Measurements from ENCODE around the gene MYH9.

MYH9 gene

GRCh38 chr22:36288571-36289405 lies 99.0 kb downstream of the MYH9 start:
- peaks cover 0 to 49% (median 34%) of the 10 kb centered on the region in 10 experiments; a peak in 17 of 20 replicates for H3K4me1 ChIP-seq

GRCh38 chr22:36287881-36288515 lies 99.8 kb downstream of the MYH9 start:
- peaks cover 85 to 97% (median 93%) of the 10 kb centered on the region in 11 experiments for H3K36me3 ChIP-seq
- H3K27me3 ChIP-seq: no peaks in the 10 kb centered on the region
- no peak overlapping the region for H3K9ac ChIP-seq
- H4K20me1 ChIP-seq: peaks cover 57 to 95% (median 85%) of the 10 kb centered on the region in 11 experiments; a peak in 21 of 22 replicates
- no peak overlapping the region; a peak in 2 of 22 replicates for H3K27ac ChIP-seq
- no peak for TF ChIP-seq Cebpa-rat (IDR thresholded peaks at IDR 0.05)
- peak overlapping the region in 7 of 11 experiments; percentile 30 to 72 (median 64); a peak in 13 of 22 replicates for H3K4me2 ChIP-seq
- H3K9me3 ChIP-seq (replicated peaks in 1 of 11): peaks cover 0 to 24% (median 16%) of the 10 kb centered on the region in 11 experiments; a peak in 19 of 22 replicates
- peaks cover 0 to 45% (median 34%) of the 10 kb centered on the region in 10 experiments; a peak in 17 of 20 replicates for H3K4me1 ChIP-seq
- no peak overlapping the region for H3K4me3 ChIP-seq

More at GRCh38 chr22:36288571-36289405, 99.0 kb downstream of the MYH9 start:
- no peak for TF ChIP-seq Cebpa-rat (IDR thresholded peaks at IDR 0.05)
- no peaks in the 10 kb centered on the region for H3K27me3 ChIP-seq
- H3K36me3 ChIP-seq: peaks cover 85 to 97% (median 93%) of the 10 kb centered on the region in 11 experiments
- peak overlapping the region in 9 of 11 experiments; percentile 12 to 72 (median 49); a peak in 16 of 22 replicates for H3K4me2 ChIP-seq
- H3K4me3 ChIP-seq: no peak overlapping the region; a peak in 2 of 20 replicates
- H3K9ac ChIP-seq: 0 out of 22 replicates have a peak overlapping the region, but pooled peaks of 4 of the 11 experiments have one; percentile 4 to 44 (median 15)
- peaks cover 0 to 32% (median 24%) of the 10 kb centered on the region in 11 experiments; a peak in 19 of 22 replicates for H3K9me3 ChIP-seq (replicated peaks in 1 of 11)
- peaks cover 55 to 95% (median 85%) of the 10 kb centered on the region in 11 experiments; a peak in 21 of 22 replicates for H4K20me1 ChIP-seq
- H3K27ac ChIP-seq: peak overlapping the region in 4 of 11 experiments; percentile 18 to 56 (median 27); a peak in 2 of 22 replicates

DNA sequence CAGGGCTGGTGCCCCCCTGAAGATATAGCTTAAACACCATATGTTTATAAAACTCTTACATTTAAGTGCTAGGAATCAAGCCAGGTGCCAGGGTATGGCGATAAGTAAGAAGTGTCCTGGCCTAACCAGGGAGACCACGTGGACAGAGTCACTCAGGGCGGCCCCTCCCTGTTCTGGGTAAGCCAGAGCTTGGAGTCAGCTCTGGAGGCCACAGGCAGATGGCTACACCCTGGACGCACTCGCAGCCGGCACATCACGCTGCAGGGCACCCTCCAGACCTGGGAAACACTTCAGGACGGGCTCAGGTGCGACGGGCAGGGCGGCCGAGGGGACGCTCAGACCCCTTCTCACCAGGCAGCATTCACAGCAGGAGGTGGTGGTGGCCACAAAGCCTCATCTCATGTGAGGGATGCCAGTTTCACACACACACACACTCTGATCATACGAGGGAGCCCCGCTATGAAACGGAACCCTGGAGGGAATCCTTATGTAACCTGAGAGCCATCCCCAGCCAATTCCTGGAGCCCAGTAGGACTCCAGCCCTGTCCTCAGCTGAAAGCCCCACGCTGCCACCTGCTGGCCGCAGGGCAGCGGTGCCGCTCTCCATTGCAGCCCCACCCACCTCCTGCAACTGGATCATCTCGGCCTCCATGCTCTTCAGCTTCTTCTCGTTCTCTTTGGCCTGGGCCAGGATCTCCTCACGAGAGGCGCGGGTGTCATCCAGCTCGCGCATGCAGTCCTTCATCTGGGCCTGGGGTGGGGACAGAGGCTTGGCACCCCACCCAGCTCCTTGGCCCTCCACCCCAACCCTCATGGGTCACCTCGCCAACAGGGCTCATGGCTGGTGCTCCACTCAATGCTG lies 101.4 kb downstream of the MYH9 start:
- Histone ChIP-seq H3K27ac (peak overlapping the region in 5 of 11 experiments; percentile 13 to 44 (median 26); a peak in 5 of 22 replicates), H4K20me1 (peaks cover 43 to 95% (median 87%) of the 10 kb centered on the region in 11 experiments; a peak in 21 of 22 replicates), H3K9me3 (replicated peaks in 1 of 11) (peaks cover 0 to 7% (median 0%) of the 10 kb centered on the region in 11 experiments; a peak in 4 of 22 replicates), H3K36me3 (peaks cover 86 to 97% (median 93%) of the 10 kb centered on the region in 11 experiments), H3K27me3 (no peaks in the 10 kb centered on the region), H3K4me3 (no peak overlapping the region), H3K9ac (peak overlapping the region in 2 of 11 experiments; percentile 3 to 40; a peak in 1 of 22 replicates), H3K4me2 (peak overlapping the region in 5 of 11 experiments; percentile 19 to 72 (median 67); a peak in 5 of 22 replicates), H3K4me1 (peaks cover 0 to 48% (median 35%) of the 10 kb centered on the region in 10 experiments; a peak in 17 of 20 replicates)
- TF ChIP-seq Cebpa-rat (IDR thresholded peaks at IDR 0.05): no peak

- H3K36me3 ChIP-seq: peaks cover 91 to 100% (median 98%) of the 10 kb centered on the region in 11 experiments
- H3K27ac ChIP-seq: 0 out of 22 replicates have a peak overlapping the region, but pooled peaks of 1 of the 11 experiments have one; percentile 26
- TF ChIP-seq Cebpa-rat (IDR thresholded peaks at IDR 0.05): no peak
- peaks cover 6 to 56% (median 39%) of the 10 kb centered on the region in 10 experiments; a peak in 19 of 20 replicates for H3K4me1 ChIP-seq
- H3K27me3 ChIP-seq: no peaks in the 10 kb centered on the region
- no peak overlapping the region; a peak in 1 of 22 replicates for H3K9ac ChIP-seq
- peaks cover 0 to 2% (median 0%) of the 10 kb centered on the region in 11 experiments; a peak in 3 of 22 replicates for H3K9me3 ChIP-seq (replicated peaks in 1 of 11)
- peaks cover 43 to 100% (median 95%) of the 10 kb centered on the region in 11 experiments; a peak in 21 of 22 replicates for H4K20me1 ChIP-seq
- H3K4me2 ChIP-seq: no peak overlapping the region
- no peak overlapping the region for H3K4me3 ChIP-seq
Measured at GRCh38 chr22:36285545-36285944, 102.2 kb downstream of the MYH9 start.

GRCh38 chr22:36285017-36285416 lies 102.8 kb downstream of the MYH9 start:
- H4K20me1 ChIP-seq: peaks cover 43 to 100% (median 100%) of the 10 kb centered on the region in 11 experiments; a peak in 21 of 22 replicates
- no peaks in the 10 kb centered on the region for H3K27me3 ChIP-seq
- H3K27ac ChIP-seq: no peak overlapping the region
- TF ChIP-seq Cebpa-rat (IDR thresholded peaks at IDR 0.05): no peak
- no peaks in the 10 kb centered on the region for H3K9me3 ChIP-seq (replicated peaks in 1 of 11)
- no peak overlapping the region for H3K4me2 ChIP-seq
- peaks cover 91 to 100% (median 100%) of the 10 kb centered on the region in 11 experiments for H3K36me3 ChIP-seq
- H3K4me3 ChIP-seq: no peak overlapping the region
- no peak overlapping the region; a peak in 1 of 22 replicates for H3K9ac ChIP-seq
- H3K4me1 ChIP-seq: peaks cover 7 to 61% (median 42%) of the 10 kb centered on the region in 10 experiments

DNA sequence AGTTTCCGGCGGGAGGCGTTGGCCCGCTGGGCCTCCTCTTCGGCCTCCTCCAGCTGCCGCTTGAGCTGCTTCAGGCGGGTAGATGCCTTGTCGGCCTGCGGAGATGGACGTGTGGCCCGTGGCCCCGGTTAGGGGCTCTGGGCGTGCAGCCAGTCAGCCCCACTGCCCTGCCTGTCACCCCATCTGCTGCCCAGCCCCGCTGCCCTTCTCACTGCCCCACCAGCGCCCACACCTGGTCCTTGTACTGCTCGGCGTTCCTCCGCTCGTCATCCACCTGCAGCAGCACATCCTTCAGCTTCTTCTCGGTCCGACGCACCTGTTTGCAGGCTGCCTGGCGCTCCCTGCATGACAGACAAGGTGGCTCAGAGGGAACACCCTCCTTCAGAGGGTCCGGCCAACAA lies 103.6 kb downstream of the MYH9 start:
- TF ChIP-seq Cebpa-rat (IDR thresholded peaks at IDR 0.05): no peak
- Histone ChIP-seq H3K9me3 (replicated peaks in 1 of 11) (no peaks in the 10 kb centered on the region), H3K27ac (no peak overlapping the region), H3K9ac (no peak overlapping the region), H3K4me2 (no peak overlapping the region), H3K4me3 (no peak overlapping the region), H4K20me1 (peaks cover 34 to 100% (median 100%) of the 10 kb centered on the region in 11 experiments; a peak in 21 of 22 replicates), H3K4me1 (peaks cover 10 to 61% (median 42%) of the 10 kb centered on the region in 10 experiments), H3K27me3 (no peaks in the 10 kb centered on the region), H3K36me3 (peaks cover 83 to 100% (median 99%) of the 10 kb centered on the region in 11 experiments)

DNA sequence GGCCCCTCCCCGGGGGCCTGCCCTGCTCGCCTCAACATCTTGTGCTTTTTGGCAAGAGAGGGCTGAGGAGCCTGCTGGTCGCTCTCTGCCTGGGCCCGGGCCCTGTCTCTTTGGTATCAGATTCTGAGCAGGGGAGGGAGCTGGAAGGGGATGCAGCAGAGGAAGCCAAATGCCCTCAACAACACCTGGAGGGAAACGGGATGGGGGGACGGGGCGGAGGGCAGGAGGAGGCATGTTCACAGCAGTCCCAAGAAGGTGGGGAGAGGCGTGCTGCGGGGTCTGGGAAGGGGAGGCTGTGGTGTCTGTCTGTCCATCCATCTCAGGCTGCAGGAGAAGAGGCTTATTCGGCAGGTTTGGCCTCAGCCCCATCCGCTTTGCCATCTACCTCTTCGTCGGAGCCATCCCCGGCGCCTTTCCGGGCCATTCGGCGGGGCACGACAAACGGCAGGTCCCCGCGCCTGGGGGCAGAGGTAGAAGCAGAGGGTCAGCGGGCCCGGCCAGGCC lies 105.4 kb downstream of the MYH9 start:
- Histone ChIP-seq H3K9ac (0 out of 22 replicates have a peak overlapping the region, but pooled peaks of 1 of the 11 experiments have one; percentile 17), H3K27me3 (no peaks in the 10 kb centered on the region), H3K9me3 (replicated peaks in 1 of 11) (no peaks in the 10 kb centered on the region), H3K4me2 (0 out of 22 replicates have a peak overlapping the region, but pooled peaks of 1 of the 11 experiments have one; percentile 19), H3K27ac (no peak overlapping the region), H4K20me1 (peaks cover 22 to 98% (median 96%) of the 10 kb centered on the region in 11 experiments; a peak in 21 of 22 replicates), H3K36me3 (peaks cover 65 to 87% (median 81%) of the 10 kb centered on the region in 11 experiments), H3K4me3 (no peak overlapping the region), H3K4me1 (peaks cover 21 to 61% (median 42%) of the 10 kb centered on the region in 10 experiments)
- TF ChIP-seq Cebpa-rat (IDR thresholded peaks at IDR 0.05): no peak

Measured in BLaER1 treated with 17β-estradiol and CSF1 and Interleukin-3, amounts not matched to agents 10 nM and 100 nM (cell line).